GM06990 (cell line): ENCODE results near the gene PPP6R3.

ENCODE experiments used
- DNase-seq: peaks from one replicate; pipeline ENCODE4 v3.0.0-alpha.2; 2011; ENCODE audit not compliant: insufficient read length; ENCODE audit errors: extremely low read depth
- H3K27me3 ChIP-seq: replicated peaks from 2 replicates; pipeline ENCODE4 v1.6.0; 2011; ENCODE audit warnings: low read length; ENCODE audit not compliant: control insufficient read depth, insufficient read depth
- H3K36me3 ChIP-seq: 2 replicates; pipeline ENCODE4 v1.5.1; 2011; ENCODE audit warnings: low read length; ENCODE audit not compliant: control insufficient read depth, insufficient read depth
- H3K4me3 ChIP-seq: replicated peaks from 2 replicates; pipeline ENCODE4 v1.5.1; 2011; ENCODE audit warnings: low read depth, mild to moderate bottlenecking, control low read depth, low read length
- TF ChIP-seq, protein P1 (sequence below): IDR thresholded peaks from 2 replicates; pipeline ENCODE4 v1.5.1; 2011; ENCODE audit warnings: low read length, control low read depth, mild to moderate bottlenecking, inconsistent platforms; ENCODE audit not compliant: insufficient read depth, poor library complexity, severe bottlenecking

The PPP6R3 gene

DNA sequence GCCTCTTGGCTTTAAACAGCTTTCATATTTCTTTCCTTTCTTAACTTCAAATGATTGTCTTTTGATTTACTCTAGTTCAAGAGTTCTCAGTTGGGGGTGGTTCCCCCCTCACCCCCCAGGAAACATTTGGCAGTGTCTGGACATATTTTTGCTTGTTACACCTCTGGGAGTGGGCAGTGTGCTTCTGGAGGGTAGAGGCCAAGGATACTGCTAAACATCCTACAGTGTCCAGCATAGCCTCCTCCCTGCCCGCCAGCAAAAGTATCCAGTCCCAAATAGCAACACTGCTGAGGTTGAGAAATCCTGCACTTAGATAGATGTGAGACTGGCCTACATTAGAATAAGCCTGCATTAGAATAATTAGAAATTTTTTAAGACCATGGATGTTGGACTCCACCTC, 3.2 kb downstream of the PPP6R3 start:
- Histone ChIP-seq H3K27me3 (no peaks in the 10 kb centered on the region), H3K4me3 (no peak overlapping the region), H3K36me3 (peaks cover 3% of the 10 kb centered on the region)
- TF ChIP-seq, protein P1, sequence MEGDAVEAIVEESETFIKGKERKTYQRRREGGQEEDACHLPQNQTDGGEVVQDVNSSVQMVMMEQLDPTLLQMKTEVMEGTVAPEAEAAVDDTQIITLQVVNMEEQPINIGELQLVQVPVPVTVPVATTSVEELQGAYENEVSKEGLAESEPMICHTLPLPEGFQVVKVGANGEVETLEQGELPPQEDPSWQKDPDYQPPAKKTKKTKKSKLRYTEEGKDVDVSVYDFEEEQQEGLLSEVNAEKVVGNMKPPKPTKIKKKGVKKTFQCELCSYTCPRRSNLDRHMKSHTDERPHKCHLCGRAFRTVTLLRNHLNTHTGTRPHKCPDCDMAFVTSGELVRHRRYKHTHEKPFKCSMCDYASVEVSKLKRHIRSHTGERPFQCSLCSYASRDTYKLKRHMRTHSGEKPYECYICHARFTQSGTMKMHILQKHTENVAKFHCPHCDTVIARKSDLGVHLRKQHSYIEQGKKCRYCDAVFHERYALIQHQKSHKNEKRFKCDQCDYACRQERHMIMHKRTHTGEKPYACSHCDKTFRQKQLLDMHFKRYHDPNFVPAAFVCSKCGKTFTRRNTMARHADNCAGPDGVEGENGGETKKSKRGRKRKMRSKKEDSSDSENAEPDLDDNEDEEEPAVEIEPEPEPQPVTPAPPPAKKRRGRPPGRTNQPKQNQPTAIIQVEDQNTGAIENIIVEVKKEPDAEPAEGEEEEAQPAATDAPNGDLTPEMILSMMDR = no peak
- DNase-seq = no peak

DNA sequence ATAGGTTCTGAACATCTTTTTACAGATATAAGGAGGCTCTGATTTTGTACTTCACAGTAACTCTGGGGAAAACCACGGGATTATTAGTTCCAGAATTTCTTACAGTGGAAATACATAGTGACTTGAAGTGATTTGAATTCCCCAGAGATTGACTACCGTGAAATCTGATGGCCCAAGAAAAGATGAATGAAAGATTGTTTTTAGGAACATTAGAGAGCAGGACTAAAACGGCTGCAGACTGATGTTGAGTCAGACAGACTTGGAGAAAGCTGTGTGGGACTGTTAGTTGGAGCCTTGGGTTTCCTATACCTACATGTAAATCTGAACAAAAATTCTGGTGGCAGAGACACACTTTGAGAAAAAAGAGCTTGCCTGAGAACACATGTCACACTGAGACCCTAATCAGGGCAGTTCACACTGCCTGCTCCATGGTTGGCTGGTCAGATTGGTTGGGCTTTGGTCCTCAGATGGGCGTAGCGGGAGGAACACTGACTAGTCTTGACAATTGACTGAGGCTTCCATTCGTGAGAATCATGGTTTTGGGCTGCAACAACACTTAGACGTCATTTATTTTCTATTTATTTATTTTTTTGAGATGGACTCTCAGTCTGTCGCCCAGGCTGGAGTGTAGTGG, 6.8 kb downstream of the PPP6R3 start:
- Histone ChIP-seq H3K4me3 (no peak overlapping the region), H3K27me3 (no peaks in the 10 kb centered on the region), H3K36me3 (peaks cover 4% of the 10 kb centered on the region)
- DNase-seq = no peak
- TF ChIP-seq, protein P1 = no peak

DNA sequence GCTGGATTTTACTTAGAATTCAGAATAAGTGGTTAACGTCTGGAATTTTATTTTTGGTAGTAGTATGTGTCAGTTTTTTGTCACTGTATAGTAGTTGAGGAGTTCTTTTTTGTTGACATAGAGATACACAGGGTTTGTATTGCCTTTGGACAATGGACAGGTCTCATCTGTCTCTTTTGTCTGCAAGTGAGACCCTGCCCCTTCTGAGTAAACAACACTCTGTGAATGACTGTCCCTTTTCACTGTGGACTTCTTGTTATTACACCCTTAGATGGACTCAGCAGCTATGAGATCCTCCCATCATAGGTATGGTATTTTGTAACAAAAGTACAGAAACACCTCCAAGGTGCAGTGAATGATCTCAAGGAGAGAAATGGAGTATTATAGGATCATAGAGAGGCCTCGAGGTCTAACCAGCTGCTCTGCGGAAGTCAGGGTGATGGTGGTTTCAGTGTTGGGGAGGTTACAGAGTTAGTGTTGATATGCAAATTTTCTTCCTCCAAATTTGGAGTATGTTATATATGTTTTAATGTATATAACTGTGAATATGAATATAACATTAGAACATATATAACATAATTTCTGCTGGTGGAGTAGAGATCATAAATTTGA, 7.8 kb downstream of the PPP6R3 start:
- TF ChIP-seq, protein P1 = no peak
- DNase-seq = no peak

DNA sequence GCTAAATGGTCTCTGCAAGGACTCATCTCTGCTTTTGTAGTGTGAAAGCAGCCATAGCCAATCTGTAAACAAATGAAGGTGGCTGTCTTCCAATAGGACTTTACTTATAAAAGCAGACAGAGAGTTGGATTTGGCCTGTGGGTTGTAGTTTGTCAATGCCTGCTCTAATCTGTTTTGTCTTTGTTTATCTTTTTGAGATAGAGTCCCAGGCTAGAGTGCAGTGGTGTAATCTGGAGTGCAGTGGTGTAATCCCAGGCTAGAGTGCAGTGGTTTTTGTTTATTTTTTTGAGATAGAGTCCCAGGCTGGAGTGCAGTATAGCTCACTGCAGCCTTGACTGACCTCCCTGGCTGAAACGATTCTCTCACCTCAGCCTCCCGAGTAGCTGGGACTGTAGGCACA, 8.6 kb downstream of the PPP6R3 start:
- no peaks in the 10 kb centered on the region for H3K27me3 ChIP-seq
- H3K4me3 ChIP-seq = no peak overlapping the region
- DNase-seq = no peak
- TF ChIP-seq, protein P1 = no peak
- peaks cover 4% of the 10 kb centered on the region for H3K36me3 ChIP-seq

More for the DNA sequence above, 7.8 kb downstream of the PPP6R3 start:
- Histone ChIP-seq H3K27me3 (no peaks in the 10 kb centered on the region), H3K4me3 (no peak overlapping the region), H3K36me3 (peaks cover 4% of the 10 kb centered on the region)

DNA sequence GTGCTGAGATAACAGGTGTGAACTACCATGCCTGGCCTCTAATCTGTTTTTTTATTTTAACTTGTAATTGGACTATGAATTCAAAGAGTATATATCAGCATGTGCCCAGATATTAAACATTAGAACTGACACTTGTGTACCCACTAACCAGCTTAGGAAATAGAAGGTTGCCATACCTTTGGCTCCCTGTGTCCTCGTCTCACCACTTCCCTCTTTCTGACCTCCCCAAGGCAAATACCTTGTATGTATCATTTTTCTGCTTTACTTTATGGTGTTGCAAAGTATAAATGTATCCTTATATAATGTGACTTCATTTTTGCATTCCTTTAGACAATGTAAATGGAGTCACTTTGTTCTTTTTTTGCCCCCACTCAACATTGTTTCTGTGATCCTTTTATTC, 9.1 kb downstream of the PPP6R3 start:
- Histone ChIP-seq H3K27me3 (no peaks in the 10 kb centered on the region), H3K36me3 (peaks cover 4% of the 10 kb centered on the region), H3K4me3 (no peak overlapping the region)
- no peak for DNase-seq
- TF ChIP-seq, protein P1 = no peak
